Uterus (tissue), 2 donors: ENCODE results near the gene RIMKLA.

Experiments used
- CTCF ChIP-seq, 4 experiments: fragments of 200-600 bp in 2 of 4; fragments of 450-650 bp in 2 of 4; sonication (generic) in 2 of 4; IDR thresholded peaks; one replicate each; pipeline ENCODE4 v1.5.1; 2016 to 2019; ENCODE audit warnings: antibody characterized with exemption in 4 of 4, mild to moderate bottlenecking in 2 of 4, moderate library complexity in 1 of 4
- POLR2A ChIP-seq, 2 donors: fragments of 450-650 bp; IDR thresholded peaks; one replicate each; pipeline ENCODE4 v1.6.1; 2016; ENCODE audit warnings: antibody characterized with exemption in 2 of 2, mild to moderate bottlenecking in 1 of 2, moderate library complexity in 1 of 2

- TF ChIP-seq CTCF (IDR thresholded peaks at IDR 0.05) (no peak), POLR2A (IDR thresholded peaks at IDR 0.05) (no peak)
These were observed 11.7 kb downstream of the RIMKLA start for GRCh38 chr1:42392255-42392654.
